Activated gamma-delta T cell treated with Interleukin-2 at 50 U/mL for 16 hours (primary cell): Measurements from ENCODE around the gene CAMK2G.

Experiments
- DNase-seq: peaks from one replicate; pipeline ENCODE4 v3.0.0-alpha.2; 2020

The CAMK2G gene

DNA sequence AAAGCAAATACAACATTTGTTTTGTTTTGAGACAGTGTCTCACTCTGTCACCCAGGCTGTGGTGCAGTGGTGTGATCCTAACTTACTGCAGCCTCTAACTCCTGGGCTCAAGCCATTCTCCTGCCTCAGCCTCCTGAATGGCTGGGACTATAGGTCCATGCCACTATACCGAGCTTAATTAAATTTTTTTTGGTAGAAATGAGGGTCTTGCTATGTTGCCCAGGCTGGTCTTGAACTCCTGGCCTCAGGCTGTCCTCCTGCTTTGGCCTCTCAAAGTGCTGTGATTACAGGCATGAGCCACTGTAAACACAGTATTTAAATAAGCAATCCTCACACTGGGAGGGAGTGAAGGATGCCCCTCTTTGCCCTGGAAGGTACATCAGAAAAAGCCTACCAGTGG is 4.0 kb upstream of the CAMK2G start:
- no peak for DNase-seq

- DNase-seq: no peak
These were observed 3.3 kb upstream of the CAMK2G start for GRCh38 chr10:73877533-73878160.

- no peak for DNase-seq
These were observed 2.6 kb upstream of the CAMK2G start for GRCh38 chr10:73876971-73877370.

DNA sequence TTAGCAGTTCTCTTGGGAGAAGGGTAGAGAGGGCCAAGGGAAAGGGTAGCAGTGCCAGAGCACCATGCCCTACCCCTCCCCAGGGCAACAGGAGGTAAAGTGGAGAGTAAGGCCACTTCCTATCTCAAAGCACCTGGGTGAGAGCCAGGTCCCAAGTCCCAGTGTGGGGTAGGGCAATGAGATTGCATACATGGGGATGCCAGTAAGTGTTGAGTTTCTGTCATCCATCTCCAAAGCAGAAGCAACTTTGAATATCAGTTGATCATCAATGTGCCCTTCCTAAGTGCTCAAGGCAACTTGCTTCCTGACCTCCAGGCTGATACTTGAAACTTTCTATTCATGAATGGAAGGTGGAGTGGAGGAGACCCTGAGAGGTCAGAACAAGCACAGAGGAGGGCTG is 2.2 kb upstream of the CAMK2G start:
- DNase-seq: no peak

GRCh38 chr10:73876157-73876556 is 1.8 kb upstream of the CAMK2G start:
- DNase-seq: no peak

DNA sequence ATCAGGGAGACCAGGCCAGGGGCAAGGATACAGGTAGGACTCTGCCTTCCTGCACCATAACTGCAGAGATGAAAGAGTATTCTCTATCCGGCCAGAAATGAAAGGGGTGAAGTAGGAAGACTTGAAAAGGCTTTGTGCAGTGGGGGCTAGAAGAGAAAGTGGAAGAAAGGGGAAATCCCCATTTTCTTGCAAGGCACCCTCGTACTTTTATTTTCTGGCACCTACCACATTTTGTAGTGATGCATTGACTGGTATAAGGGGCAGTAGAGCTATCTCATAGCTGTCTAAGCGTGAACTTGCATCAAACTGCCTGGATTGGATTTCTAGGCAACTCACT is 752 bp upstream of the CAMK2G start:
- DNase-seq: peak; percentile 30

DNA sequence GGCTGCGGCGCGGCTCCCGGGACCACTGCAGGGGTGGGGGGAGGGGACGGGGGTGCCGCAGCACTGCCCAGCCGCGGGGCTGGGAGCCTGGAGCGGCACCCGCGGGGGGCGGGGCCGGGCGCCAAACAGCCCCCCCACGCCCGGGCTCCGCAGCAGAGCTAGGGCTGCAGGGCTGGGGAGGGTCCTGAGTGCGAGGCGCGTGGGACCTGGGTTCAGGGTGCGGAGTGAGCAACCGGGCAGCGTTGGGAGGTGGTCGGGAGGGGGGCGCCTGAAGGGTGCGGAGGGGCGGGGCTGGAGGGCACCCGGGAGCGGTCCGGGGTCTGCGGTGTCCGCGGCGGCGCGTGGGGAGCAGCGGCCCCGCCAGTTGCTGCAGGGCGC is 528 bp downstream of the CAMK2G start:
- peak; percentile 11 for DNase-seq

- DNase-seq: no peak
These were observed 1.1 kb downstream of the CAMK2G start for GRCh38 chr10:73873142-73873837.

- no peak for DNase-seq
These were observed 2.1 kb downstream of the CAMK2G start for GRCh38 chr10:73872190-73872710.

GRCh38 chr10:73871295-73872189 is 2.8 kb downstream of the CAMK2G start:
- no peak for DNase-seq

DNA sequence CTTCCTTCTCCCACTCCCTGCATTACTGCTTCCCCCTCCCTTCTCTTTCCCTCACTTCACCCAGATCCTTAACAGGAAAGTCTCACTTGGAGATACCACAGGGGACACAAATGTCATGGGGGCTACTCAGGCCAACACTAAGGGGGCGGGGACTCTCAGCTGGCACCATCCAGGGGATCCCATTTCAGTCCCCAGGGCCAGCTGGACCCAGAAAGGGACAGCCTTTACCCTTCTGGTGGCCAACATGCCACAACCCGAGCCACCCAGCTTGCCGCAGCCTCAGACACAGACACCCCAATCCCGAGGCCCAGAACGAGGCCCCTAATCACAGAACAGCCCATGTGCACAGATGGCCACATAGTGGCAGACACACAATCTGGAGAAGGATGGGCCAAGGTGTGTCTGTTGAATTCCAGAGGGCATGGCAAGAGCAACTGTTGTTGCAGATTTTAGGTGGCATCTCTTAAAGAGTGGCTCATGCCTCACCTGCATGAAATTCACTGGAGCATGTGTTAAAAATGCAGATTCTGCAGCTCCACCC is 5.6 kb downstream of the CAMK2G start:
- no peak for DNase-seq

- no peak for DNase-seq
These were observed 6.3 kb downstream of the CAMK2G start for GRCh38 chr10:73867871-73868631.

DNA sequence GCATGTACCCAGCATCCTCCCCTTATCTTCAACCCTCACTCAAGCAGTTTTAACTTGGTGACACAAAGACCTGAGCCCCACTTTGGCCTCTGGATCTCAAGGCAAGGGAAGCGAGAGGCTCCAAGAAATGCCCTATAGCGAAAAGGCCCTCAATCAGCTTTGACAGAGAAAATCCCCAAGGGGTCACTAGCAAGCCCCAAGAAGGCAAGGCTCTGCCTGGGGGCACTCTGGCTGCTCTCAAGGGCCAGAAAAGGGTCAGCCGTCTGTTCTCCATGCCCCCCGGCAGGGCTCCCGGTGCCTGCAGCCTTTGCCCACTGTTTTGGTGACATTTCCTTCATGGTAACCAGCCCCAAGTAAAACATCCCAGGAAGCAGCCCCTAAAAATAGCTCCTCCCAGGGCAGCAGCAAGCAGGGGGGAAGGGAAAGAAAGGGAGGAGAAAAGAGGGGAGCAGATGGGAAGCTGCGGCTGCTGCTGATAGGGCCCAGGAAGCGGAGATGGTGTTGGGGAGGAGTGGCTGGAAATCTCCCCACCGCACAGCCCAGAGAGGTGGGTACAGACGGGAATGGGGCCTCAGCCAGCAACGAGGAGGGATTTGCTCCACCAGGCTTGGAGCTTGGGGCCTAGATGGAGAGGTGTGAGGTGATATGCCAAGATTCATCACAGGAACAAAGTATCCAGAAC is 7.1 kb downstream of the CAMK2G start:
- no peak for DNase-seq

DNA sequence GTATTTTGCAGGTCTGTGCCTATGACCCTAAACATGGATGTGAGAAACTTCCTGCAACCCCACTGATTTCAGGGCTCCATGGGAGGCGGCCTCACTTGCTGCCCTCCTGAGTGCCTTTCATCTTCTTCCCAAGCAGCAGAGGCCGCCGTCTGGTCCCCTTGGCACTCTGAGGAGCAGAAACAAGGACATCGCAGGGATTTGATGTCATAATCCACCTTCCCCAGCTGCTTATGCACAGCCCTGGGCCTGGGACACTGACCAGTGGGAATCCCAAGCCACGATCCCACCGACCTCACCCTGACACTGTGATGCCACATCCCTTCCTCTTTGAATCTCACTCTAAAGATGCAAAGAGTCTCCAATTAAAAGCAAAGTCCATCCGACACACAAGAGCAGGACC is 7.7 kb downstream of the CAMK2G start:
- DNase-seq: no peak

DNA sequence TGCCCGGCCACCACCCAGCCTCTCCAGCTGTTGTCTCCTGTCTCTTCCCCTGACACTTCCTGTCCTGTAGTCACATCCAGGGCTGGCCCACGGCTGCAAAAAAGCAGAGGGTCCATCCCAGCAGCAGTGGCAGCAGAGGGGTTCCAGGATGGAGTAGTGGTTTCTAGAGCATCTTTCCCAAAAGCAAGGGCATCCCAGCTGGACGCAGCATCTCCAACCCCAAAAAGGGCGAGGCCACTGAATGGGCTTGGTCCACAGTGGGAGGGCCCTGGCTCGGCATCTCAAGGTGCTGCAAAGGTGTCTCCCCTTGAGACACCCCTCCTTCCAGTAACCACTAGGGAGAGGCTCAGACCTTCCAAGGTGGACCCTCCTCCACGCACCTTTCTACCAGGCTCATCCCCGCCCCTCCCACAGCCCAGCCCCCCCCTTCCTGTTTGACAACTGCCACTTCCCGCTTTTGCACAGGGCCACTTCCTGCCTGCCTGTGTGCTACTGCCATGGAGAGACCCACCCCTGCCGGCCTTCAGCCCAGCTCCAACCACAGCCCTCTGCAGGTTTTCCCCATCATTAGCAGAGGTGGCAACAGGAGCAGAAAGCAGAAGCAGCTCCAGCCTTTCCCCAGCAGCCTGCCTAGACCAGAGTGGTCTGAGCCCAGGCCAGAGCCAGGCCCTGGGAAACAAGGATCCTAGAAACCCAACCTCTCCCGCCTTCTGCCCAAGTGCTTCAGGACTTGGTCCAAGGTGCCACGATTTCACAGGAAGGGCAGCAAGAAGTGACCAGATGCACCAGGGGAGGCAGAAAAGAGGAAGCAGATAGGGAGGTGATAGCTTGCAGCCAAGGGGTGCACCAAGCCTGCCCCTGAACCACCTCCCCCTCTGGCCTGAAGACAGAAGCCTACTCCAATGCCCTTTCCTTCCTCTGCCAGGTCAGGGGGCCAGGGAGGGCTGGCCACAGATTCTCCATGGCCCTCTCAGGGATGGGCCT is 8.6 kb downstream of the CAMK2G start:
- DNase-seq: peak; percentile 58

- DNase-seq: no peak
These were observed 9.3 kb downstream of the CAMK2G start for GRCh38 chr10:73865107-73865458.

DNA sequence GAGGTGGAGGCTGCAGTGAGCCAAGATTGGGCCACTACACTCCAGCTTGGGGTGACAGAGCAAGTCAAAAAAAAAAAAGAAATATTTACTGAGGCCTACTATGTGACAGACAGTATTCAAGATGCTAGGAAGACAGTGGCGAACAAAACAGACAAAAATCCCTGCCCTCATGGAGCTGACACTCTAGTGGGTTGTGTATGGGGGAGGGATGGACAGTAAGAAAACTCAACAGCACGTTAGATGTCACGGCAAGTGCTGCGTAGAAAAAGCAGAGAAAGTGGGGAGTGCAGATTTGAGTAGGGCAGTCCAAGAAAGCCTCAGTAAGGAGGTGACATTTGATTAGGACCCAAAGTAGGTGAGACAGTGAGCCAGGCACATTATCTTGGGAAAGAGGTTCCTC is 10.1 kb downstream of the CAMK2G start:
- no peak for DNase-seq

- DNase-seq: no peak
These were observed 11.1 kb downstream of the CAMK2G start for GRCh38 chr10:73863039-73863817.

GRCh38 chr10:73862011-73862410 is 12.3 kb downstream of the CAMK2G start:
- no peak for DNase-seq
